ENCODE measurements around the gene ARHGAP42.

Gene ARHGAP42

DNA sequence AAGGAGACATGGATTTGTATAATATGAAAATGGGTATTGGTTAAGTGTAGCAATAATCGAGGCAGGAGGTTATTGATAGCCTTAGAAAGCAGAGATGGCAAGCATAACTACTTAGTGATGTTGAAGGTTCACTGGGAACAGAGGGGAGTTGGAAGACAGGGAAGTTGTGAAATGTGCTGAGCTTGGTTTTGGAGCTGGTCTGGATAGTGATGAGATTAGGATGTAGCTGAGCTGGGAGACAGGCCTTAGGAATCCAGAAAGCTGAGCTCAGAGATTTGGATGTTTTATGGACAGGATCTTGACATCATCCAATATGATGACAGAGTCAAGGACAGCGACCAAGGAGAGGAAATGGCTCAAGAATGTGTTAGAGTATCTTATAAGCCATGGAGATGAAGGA lies 113.1 kb downstream of the ARHGAP42 start:
- no peak for DNase-seq (ENCODE audit: low read depth, low spot score)
- H3K4me3 ChIP-seq (ENCODE audit: low read depth, low read length), result no peak overlapping the region
- no peak for TF ChIP-seq CTCF (IDR thresholded peaks at IDR 0.05; ENCODE audit: insufficient read depth, low read length, missing control alignments)
- ChIA-PET CTCF (no interaction called here), POLR2A (no interaction called here)

GRCh38 chr11:100801225-100801999 lies 114.3 kb downstream of the ARHGAP42 start:
- TF ChIP-seq CTCF (IDR thresholded peaks at IDR 0.05; ENCODE audit: insufficient read depth, low read length, missing control alignments), result no peak
- ChIA-PET CTCF (no interaction called here), POLR2A (no interaction called here)
- DNase-seq (ENCODE audit: low read depth, low spot score), result no peak
- H3K4me3 ChIP-seq (ENCODE audit: low read depth, low read length), result no peak overlapping the region

DNA sequence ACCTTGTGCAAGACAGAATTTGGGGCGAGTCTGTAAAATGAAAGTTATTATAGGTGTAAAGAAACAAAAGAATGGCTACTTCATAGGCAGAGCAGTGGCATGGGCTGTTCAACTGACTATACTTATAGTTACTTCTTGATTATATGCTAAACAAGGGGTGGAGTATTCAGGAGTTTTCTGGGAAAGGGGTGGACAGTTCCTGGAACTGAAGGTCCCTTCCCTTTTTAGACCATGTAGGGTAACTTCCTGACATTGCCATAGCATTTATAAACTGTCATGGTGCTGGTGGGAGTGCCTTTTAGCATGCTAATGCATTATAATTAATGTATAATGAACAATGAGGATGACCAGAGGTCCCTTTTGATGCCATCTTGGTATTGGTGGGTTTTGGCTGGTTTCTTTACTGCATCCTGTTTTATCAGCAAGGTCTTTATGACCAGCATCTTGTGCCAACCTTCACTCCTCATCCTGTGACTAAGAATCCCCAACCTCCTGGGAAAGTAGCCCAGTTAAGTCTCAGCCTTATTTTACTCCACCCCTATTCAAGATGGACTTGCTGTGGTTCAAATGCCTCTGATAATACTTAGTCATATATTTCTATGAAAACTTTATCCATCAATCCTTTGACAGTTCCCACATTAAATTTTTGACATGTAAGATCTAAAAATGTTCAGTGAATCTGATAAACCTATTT lies 118.6 kb downstream of the ARHGAP42 start:
- H3K4me3 ChIP-seq (ENCODE audit: low read depth, low read length), result no peak overlapping the region
- TF ChIP-seq CTCF (IDR thresholded peaks at IDR 0.05; ENCODE audit: insufficient read depth, low read length, missing control alignments), result no peak
- ChIA-PET POLR2A (no interaction called here), CTCF (no interaction called here)
- DNase-seq (ENCODE audit: low read depth, low spot score), result no peak

DNA sequence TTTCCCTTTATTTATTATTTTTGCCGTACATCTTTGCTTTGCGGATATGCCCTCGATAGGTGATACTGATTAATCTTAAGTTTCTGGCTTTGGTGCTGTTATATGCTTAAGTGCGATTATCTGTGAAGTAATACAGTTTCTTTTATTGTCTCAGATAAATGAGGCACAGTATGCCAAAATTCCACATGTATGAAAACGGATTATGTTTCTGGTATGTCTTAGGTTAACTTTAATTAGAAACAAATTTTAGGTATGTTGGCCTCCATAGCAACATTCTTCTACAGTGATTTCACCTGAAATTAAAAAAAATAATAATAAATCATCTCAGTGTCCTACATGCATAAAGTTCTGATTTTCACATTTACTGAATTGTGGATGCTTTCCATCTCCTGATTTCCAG lies 119.2 kb downstream of the ARHGAP42 start:
- DNase-seq (ENCODE audit: low read depth, low spot score), result no peak
- CTCF ChIA-PET, result no interaction called here
- no peak overlapping the region for H3K4me3 ChIP-seq (ENCODE audit: low read depth, low read length)
- POLR2A ChIA-PET, result no interaction called here
- no peak for TF ChIP-seq CTCF (IDR thresholded peaks at IDR 0.05; ENCODE audit: insufficient read depth, low read length, missing control alignments)

- DNase-seq (ENCODE audit: low read depth, low spot score), result no peak
- POLR2A ChIA-PET, result no interaction called here
- CTCF ChIA-PET, result interaction anchor here (0.7 kb wide), 1 partner anchor 127 kb away, joined by 3 read pairs; no protein-coding TSS in a partner anchor
- no peak overlapping the region for H3K4me3 ChIP-seq (ENCODE audit: low read depth, low read length)
- TF ChIP-seq CTCF (IDR thresholded peaks at IDR 0.05; ENCODE audit: insufficient read depth, low read length, missing control alignments), result no peak
Measured at GRCh38 chr11:100808904-100809491, 121.9 kb downstream of the ARHGAP42 start.

- ChIA-PET POLR2A (no interaction called here), CTCF (interaction anchor here (1.2 kb wide), 1 partner anchor 127 kb away, joined by 3 read pairs; no protein-coding TSS in a partner anchor)
- DNase-seq (ENCODE audit: low read depth, low spot score), result no peak
- TF ChIP-seq CTCF (IDR thresholded peaks at IDR 0.05; ENCODE audit: insufficient read depth, low read length, missing control alignments), result no peak
- no peak overlapping the region for H3K4me3 ChIP-seq (ENCODE audit: low read depth, low read length)
Measured at GRCh38 chr11:100810146-100810545, 123.1 kb downstream of the ARHGAP42 start.

Data from AG04449 (cell line).